ENCODE results near the gene IL22RA1.

Gene IL22RA1

GRCh38 chr1:24074817-24075589, 67.9 kb downstream of the IL22RA1 start:
- no peak for DNase-seq (ENCODE audit: low read depth)

GRCh38 chr1:24074196-24074595, 68.7 kb downstream of the IL22RA1 start:
- DNase-seq (ENCODE audit: low read depth), result no peak

GRCh38 chr1:24071941-24072340, 71.0 kb downstream of the IL22RA1 start:
- no peak for DNase-seq (ENCODE audit: low read depth)

GRCh38 chr1:24070821-24071393, 72.0 kb downstream of the IL22RA1 start:
- DNase-seq (ENCODE audit: low read depth), result peak; percentile 54

- no peak for DNase-seq (ENCODE audit: low read depth)
Measured at GRCh38 chr1:24069817-24070216, 73.1 kb downstream of the IL22RA1 start.

Measured in fibroblast of the conjunctiva (primary cell).